ENCODE results near the gene RCAN3.

GRCh38 chr1:24575905-24576587 lies 73.4 kb downstream of the RCAN3 start:
- TF ChIP-seq ZNF70 (CRISPR knock-in tag; IDR thresholded peaks at IDR 0.05) (no peak), CSDC2 (CRISPR knock-in tag; IDR thresholded peaks at IDR 0.05) (no peak), PATZ1 (CRISPR knock-in tag; IDR thresholded peaks at IDR 0.05; ENCODE audit: borderline replicate concordance) (no peak), PPARA (CRISPR knock-in tag; IDR thresholded peaks at IDR 0.05; ENCODE audit: borderline replicate concordance) (no peak), POU6F1 (CRISPR knock-in tag; IDR thresholded peaks at IDR 0.05; ENCODE audit: borderline replicate concordance, low read depth) (no peak), RARB (CRISPR knock-in tag; IDR thresholded peaks at IDR 0.05) (no peak), OSR1 (CRISPR knock-in tag; IDR thresholded peaks at IDR 0.05) (no peak), CREB5 (CRISPR knock-in tag; IDR thresholded peaks at IDR 0.05; ENCODE audit: low read depth) (no peak), ISL1 (CRISPR knock-in tag; IDR thresholded peaks at IDR 0.05) (no peak), SNAI2 (CRISPR knock-in tag; IDR thresholded peaks at IDR 0.05) (no peak), ARNTL (CRISPR knock-in tag; IDR thresholded peaks at IDR 0.05; ENCODE audit: borderline replicate concordance, low read depth) (no peak)
